Measurements from ENCODE around the gene TTLL1. TPM values are rescaled to one million over a fixed set of nuclear protein-coding genes. Genes with fewer than 3 reads are reported as not detected.

Gene TTLL1
- total and polyA plus RNA-seq, 2 of the 4 experiments (the other 2 are of a cell fraction) = 10.8 to 13.2 TPM

DNA sequence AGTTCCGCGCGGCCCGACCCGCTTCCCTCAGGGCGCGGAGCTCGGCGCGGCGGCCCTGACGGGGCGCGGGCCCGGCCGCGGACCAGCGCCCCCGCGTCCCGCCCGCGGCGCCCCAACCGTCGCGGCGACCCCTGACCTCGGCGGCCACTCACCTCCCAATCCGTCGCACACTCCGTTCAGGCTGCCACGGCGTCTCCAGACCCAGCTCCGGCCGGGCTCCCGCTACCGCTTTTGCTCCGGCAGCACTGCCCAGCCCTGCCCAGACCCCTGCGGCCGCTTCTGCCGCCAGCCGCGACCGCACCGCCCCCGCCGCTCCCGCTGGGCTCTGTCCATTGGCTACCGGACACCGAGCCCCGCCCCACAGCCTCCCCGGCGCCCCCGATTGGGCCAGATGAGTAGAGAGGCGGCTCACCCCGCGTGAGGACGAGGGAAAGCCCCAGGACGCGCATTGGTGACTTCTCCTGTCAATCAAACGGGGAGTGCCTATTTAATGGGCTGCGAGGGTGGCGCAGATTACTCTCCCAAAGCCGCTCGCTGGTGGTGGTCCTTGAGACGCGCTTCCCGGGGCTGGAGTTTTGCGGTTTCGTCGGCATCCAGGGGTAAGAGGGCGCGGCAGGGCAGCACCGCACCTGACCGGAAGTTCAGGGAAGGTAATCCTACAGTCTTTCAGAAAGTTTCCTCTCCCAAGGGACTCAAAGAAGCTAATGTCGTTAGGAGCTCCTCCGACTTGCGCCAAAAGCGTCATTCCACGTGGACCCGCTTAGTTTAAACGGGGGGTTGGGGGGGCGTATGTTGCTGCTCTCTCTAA, 74.1 kb downstream of the TTLL1 start, which contains the start of gene PACSIN2 (continued):
- TF ChIP-seq, protein P1, sequence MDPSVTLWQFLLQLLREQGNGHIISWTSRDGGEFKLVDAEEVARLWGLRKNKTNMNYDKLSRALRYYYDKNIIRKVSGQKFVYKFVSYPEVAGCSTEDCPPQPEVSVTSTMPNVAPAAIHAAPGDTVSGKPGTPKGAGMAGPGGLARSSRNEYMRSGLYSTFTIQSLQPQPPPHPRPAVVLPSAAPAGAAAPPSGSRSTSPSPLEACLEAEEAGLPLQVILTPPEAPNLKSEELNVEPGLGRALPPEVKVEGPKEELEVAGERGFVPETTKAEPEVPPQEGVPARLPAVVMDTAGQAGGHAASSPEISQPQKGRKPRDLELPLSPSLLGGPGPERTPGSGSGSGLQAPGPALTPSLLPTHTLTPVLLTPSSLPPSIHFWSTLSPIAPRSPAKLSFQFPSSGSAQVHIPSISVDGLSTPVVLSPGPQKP (IDR thresholded peaks at IDR 0.05; ENCODE audit: borderline replicate concordance, low read depth, low read length) = no peak
- TF ChIP-seq MAFK (IDR thresholded peaks at IDR 0.05; ENCODE audit: low read depth, low read length) (no peak), CHD1 (IDR thresholded peaks at IDR 0.05; ENCODE audit: low read depth, low read length) (no peak), NFE2L2 (IDR thresholded peaks at IDR 0.05; ENCODE audit: low read depth, low read length) (no peak)
